ENCODE data around the gene PKP1.

Gene PKP1

DNA sequence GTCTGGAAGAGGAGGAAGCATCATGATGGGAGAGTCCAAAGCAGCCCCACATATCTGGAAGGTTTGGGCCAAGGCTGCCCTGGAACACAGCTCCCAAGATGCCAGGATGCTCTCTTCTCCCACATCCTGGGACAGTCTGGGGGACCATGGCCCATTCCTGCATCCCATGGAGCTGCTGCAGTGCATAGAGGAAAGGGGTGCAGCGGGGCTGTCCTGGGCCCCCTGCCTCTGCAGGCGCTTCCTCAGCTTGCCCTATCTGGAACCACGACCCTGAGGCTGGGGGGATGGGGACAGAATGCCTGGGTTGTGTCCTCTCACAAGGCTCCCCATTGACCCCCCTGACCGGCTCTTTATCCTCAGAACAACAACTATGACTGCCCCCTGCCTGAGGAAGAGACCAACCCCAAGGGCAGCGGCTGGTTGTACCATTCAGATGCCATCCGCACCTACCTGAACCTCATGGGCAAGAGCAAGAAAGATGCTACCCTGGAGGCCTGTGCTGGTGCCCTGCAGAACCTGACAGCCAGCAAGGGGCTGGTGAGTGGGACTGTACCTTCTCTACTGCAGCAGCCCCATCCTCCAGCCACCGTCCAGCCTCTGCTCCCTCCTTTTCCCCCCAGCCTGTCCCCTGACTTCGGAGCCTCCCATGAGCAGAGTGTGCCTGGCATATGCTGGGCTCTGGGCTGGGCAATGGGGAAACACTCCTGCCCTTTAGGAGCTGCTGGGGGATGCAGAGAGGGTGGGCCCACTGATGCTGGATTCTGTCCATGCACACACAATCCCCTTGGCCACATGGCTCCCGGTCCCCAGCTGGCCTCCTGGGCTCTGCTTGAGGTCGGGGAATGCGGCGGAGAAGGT, 39.6 kb downstream of the PKP1 start:
- in situ Hi-C loops (cut with HindIII; ENCODE audit: low pct_unique_long_range_greater_than_20kb, low sequenced_read_pairs) = no loop called here
- no peak for DNase-seq (ENCODE audit: low read depth in 1 of 2, low spot score in 1 of 2)
- no peak for TF ChIP-seq JUND (IDR thresholded peaks at IDR 0.05; ENCODE audit: low read depth)

DNA sequence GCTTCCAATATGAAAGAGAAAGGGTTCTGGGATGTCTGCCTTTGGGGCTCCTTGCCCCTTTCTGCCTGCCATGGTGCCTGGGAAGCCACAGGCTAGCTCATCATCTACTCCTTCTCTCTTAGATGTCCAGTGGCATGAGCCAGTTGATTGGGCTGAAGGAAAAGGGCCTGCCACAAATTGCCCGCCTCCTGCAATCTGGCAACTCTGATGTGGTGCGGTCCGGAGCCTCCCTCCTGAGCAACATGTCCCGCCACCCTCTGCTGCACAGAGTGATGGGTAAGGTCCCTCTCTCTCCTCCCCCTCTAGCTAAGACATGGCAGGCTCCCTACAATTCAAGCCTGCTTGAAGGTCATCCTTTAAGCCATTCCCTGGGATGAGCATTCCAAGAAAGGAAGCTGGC, 41.0 kb downstream of the PKP1 start:
- in situ Hi-C loops (cut with HindIII; ENCODE audit: low pct_unique_long_range_greater_than_20kb, low sequenced_read_pairs) = no loop called here
- no peak for TF ChIP-seq JUND (IDR thresholded peaks at IDR 0.05; ENCODE audit: low read depth)
- no peak for DNase-seq (ENCODE audit: low read depth in 1 of 2, low spot score in 1 of 2)

GRCh38 chr1:201324821-201325677, 41.7 kb downstream of the PKP1 start:
- no peak for TF ChIP-seq JUND (IDR thresholded peaks at IDR 0.05; ENCODE audit: low read depth)

GRCh38 chr1:201325678-201326060, 42.4 kb downstream of the PKP1 start:
- TF ChIP-seq JUND (IDR thresholded peaks at IDR 0.05; ENCODE audit: low read depth) = no peak
- in situ Hi-C loops (cut with HindIII; ENCODE audit: low pct_unique_long_range_greater_than_20kb, low sequenced_read_pairs) = no loop called here
- DNase-seq (ENCODE audit: low read depth in 1 of 2, low spot score in 1 of 2) = peak in 1 of 2 experiments; percentile 13

More at GRCh38 chr1:201324821-201325677, 41.7 kb downstream of the PKP1 start:
- in situ Hi-C loops (cut with HindIII; ENCODE audit: low pct_unique_long_range_greater_than_20kb, low sequenced_read_pairs) = no loop called here
- no peak for DNase-seq (ENCODE audit: low read depth in 1 of 2, low spot score in 1 of 2)

DNA sequence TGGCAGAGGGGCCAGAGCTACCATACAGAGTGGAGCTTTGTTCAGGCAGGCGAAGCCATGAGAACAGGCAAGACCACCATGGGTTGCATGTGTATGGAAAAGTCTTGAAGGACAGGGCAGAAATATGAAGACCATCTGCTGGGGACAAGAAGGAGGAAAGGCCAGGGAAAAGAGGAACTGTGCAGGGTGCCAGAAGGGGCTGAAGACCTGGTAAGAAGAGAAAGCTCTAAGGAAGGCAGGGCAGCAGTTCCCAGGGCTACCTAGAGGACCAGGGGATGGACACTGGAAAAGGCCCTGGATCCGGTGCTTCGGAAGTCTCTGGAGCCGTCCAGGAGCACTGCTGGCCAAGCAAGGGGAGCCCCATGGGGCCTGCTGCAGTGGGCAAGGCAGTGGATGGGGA, 43.4 kb downstream of the PKP1 start:
- no peak for DNase-seq (ENCODE audit: low read depth in 1 of 2, low spot score in 1 of 2)
- in situ Hi-C loops (cut with HindIII; ENCODE audit: low pct_unique_long_range_greater_than_20kb, low sequenced_read_pairs) = no loop called here
- no peak for TF ChIP-seq JUND (IDR thresholded peaks at IDR 0.05; ENCODE audit: low read depth)

DNA sequence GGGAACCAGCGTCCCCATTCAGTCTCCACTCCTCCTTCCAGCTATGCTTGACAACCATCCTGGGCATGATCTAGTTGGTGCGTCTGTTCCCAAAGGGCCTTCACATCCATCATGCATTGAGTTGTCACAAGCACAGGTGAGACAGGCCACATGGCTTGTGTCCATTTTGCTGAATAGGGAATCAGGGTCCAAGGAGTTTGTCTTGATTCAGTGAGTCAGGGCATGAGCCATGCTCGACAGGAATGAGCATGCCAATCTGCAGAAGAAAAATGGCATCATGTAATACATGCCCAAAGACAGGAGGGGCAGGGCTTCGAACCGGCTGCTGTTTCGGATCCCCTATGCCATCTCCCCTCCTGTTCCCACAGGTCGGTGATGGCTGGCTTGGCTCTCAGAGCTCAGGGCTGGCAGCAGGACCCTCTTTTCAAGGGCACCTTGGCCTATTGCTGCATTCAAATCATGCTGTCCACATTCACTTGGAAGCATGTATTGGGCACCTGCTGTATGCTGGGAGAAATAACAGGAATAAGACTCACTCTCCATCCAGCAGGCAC, 44.5 kb downstream of the PKP1 start:
- no peak for TF ChIP-seq JUND (IDR thresholded peaks at IDR 0.05; ENCODE audit: low read depth)
- in situ Hi-C loops (cut with HindIII; ENCODE audit: low pct_unique_long_range_greater_than_20kb, low sequenced_read_pairs) = no loop called here
- no peak for DNase-seq (ENCODE audit: low read depth in 1 of 2, low spot score in 1 of 2)

GRCh38 chr1:201328576-201328975, 45.3 kb downstream of the PKP1 start:
- in situ Hi-C loops (cut with HindIII; ENCODE audit: low pct_unique_long_range_greater_than_20kb, low sequenced_read_pairs) = no loop called here
- DNase-seq (ENCODE audit: low read depth in 1 of 2, low spot score in 1 of 2) = no peak
- TF ChIP-seq JUND (IDR thresholded peaks at IDR 0.05; ENCODE audit: low read depth) = no peak

DNA sequence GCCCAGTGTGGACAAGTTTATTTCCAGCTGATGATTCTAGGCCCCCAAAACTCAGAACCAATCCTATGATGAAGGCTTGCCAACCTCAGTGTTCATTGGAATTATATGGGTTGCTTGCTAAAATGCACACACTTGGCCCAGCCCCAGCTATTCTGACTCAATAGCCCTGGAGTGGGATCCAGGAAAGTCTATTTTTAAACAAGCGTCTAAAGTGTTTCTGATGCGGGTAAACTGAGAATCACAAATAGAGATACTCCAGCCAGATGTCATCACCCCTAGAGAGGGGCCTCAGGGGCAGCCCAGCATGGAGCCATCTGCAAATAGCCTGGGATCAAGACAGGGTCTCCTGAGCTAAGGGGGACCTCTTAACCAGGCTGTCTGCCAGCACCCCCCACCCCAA, 46.0 kb downstream of the PKP1 start:
- DNase-seq (ENCODE audit: low read depth in 1 of 2, low spot score in 1 of 2) = no peak
- in situ Hi-C loops (cut with HindIII; ENCODE audit: low pct_unique_long_range_greater_than_20kb, low sequenced_read_pairs) = no loop called here
- TF ChIP-seq JUND (IDR thresholded peaks at IDR 0.05; ENCODE audit: low read depth) = no peak

DNA sequence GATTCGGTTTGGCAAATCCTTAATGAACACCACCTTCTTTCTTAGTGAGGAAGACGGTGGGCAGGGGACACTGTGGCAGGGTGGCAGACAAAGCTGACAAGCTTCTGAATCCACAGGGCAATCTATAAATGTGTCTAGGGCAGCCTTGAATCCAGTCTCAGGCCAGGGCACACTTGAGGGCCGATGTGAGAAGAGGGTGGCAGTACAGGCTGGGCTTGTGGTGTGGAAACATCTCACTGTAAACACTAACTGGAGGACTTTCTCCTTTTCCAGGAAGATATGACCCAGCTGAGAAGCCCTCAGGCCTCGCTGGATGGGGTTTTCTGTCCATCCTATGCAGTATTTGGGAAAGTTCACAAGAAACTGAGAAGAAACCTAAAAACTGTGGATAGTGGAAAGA, 46.5 kb downstream of the PKP1 start:
- no peak for TF ChIP-seq JUND (IDR thresholded peaks at IDR 0.05; ENCODE audit: low read depth)
- DNase-seq (ENCODE audit: low read depth in 1 of 2, low spot score in 1 of 2) = no peak
- in situ Hi-C loops (cut with HindIII; ENCODE audit: low pct_unique_long_range_greater_than_20kb, low sequenced_read_pairs) = no loop called here

GRCh38 chr1:201330541-201330940, 47.2 kb downstream of the PKP1 start:
- no peak for TF ChIP-seq JUND (IDR thresholded peaks at IDR 0.05; ENCODE audit: low read depth)
- DNase-seq (ENCODE audit: low read depth in 1 of 2, low spot score in 1 of 2) = no peak
- in situ Hi-C loops (cut with HindIII; ENCODE audit: low pct_unique_long_range_greater_than_20kb, low sequenced_read_pairs) = no loop called here

DNA sequence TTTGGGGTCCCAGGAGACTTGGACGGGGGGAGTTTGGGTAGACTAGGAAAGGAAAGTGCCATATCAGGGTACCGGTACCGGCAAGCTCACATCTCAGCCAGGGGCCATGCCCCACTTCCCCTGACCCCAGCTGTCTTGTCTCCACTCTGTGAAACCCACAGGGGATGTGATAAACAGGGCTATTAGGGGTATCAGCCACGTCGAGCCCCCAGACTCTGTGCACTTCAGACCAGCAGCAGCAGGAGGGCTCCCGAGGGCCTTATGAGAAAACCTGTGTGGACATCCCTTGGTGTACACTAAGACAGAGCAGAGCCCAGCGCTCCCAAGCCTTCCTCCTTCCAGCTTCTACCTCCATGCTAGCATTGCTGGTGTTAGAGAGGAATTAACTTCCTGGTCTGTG, 47.9 kb downstream of the PKP1 start:
- in situ Hi-C loops (cut with HindIII; ENCODE audit: low pct_unique_long_range_greater_than_20kb, low sequenced_read_pairs) = no loop called here
- no peak for DNase-seq (ENCODE audit: low read depth in 1 of 2, low spot score in 1 of 2)
- no peak for TF ChIP-seq JUND (IDR thresholded peaks at IDR 0.05; ENCODE audit: low read depth)

- in situ Hi-C loops (cut with HindIII; ENCODE audit: low pct_unique_long_range_greater_than_20kb, low sequenced_read_pairs) = no loop called here
- TF ChIP-seq JUND (IDR thresholded peaks at IDR 0.05; ENCODE audit: low read depth) = no peak
- DNase-seq (ENCODE audit: low read depth in 1 of 2, low spot score in 1 of 2) = no peak
Observed at GRCh38 chr1:201332021-201332420, 48.7 kb downstream of the PKP1 start.

Measured in T47D (cell line).